ENCODE data around the gene KLK2.

KLK2 gene

DNA sequence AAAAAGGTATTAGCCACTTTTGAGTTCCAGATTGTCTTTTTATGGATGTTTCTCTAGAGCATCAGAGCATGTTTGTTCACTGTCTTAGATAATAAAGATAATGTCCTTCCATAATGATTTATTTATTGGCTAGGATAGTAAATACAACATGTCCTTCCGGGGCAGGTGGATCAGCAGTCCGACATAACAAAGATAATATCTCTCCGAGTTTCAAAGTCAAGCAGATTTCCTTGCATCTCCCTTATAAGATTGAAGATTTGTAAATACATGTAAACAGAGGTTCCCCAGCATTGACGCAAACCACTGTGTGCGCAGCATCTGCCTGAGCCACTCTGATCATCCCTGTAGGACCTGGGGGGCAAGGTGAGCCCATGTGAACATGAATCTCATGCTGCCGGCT lies 31.1 kb upstream of the KLK2 start (continued):
- TF ChIP-seq, protein P1, sequence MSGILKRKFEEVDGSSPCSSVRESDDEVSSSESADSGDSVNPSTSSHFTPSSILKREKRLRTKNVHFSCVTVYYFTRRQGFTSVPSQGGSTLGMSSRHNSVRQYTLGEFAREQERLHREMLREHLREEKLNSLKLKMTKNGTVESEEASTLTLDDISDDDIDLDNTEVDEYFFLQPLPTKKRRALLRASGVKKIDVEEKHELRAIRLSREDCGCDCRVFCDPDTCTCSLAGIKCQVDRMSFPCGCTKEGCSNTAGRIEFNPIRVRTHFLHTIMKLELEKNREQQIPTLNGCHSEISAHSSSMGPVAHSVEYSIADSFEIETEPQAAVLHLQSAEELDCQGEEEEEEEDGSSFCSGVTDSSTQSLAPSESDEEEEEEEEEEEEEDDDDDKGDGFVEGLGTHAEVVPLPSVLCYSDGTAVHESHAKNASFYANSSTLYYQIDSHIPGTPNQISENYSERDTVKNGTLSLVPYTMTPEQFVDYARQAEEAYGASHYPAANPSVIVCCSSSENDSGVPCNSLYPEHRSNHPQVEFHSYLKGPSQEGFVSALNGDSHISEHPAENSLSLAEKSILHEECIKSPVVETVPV (CRISPR knock-in tag; IDR thresholded peaks at IDR 0.05), result no peak
- no peak for TF ChIP-seq ZFP3 (CRISPR knock-in tag; IDR thresholded peaks at IDR 0.05)
- TF ChIP-seq TOX (CRISPR knock-in tag; IDR thresholded peaks at IDR 0.05; ENCODE audit: borderline replicate concordance), result no peak

DNA sequence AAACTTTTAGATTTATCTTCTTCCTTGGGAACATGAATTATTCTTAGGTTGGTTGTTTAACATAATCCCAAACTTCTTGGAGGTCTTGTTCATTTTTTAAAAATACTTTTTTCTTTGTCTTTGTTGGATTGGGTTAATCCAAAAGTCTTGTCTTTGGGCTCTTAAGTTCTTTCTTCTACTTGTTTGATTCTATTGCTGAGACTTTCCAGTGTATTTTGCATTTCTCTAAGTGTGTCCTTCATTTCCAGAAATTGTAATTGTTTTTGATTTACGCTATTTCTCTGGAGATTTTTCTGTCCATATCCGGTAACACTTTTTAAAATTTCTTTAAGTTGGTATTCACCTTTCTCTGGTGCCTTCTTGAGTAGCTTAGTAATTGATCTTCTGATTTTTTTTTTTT lies 30.0 kb upstream of the KLK2 start:
- ATAC-seq, result no peak
- TF ChIP-seq SNAI2 (CRISPR knock-in tag; IDR thresholded peaks at IDR 0.05) (no peak), ZNF70 (CRISPR knock-in tag; IDR thresholded peaks at IDR 0.05) (no peak), CSDC2 (CRISPR knock-in tag; IDR thresholded peaks at IDR 0.05) (no peak), RARB (CRISPR knock-in tag; IDR thresholded peaks at IDR 0.05) (no peak), ESRRG (CRISPR knock-in tag; IDR thresholded peaks at IDR 0.05) (no peak), GLIS3 (CRISPR knock-in tag; IDR thresholded peaks at IDR 0.05) (no peak), TCF4 (CRISPR knock-in tag; IDR thresholded peaks at IDR 0.05; ENCODE audit: borderline replicate concordance) (no peak)

DNA sequence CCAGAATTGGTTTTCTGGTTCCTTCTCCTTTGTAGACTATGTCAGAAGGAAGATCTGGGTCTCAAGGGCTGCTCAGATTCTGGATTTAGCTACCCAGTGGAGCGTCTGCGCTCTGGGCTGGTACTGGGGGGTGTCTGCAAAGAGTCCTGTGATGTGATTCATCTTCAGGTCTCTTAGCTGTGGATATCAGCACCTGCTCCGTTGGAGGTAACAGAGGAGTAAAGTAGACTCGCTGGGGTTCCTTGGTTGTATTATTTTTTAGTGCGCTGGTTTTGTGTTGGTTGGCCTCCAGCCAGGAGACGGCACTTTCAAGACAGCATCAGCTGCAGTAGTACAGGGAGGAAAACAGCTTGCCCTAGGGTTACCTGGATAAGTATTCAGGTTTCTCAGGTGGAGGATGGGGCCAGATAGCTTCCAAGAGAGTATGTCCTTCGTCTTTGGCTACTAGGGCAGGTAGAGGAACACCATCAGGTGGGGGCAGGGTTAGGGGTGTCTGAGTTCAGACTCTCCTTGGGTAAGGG lies 29.5 kb upstream of the KLK2 start:
- TF ChIP-seq, protein P2, sequence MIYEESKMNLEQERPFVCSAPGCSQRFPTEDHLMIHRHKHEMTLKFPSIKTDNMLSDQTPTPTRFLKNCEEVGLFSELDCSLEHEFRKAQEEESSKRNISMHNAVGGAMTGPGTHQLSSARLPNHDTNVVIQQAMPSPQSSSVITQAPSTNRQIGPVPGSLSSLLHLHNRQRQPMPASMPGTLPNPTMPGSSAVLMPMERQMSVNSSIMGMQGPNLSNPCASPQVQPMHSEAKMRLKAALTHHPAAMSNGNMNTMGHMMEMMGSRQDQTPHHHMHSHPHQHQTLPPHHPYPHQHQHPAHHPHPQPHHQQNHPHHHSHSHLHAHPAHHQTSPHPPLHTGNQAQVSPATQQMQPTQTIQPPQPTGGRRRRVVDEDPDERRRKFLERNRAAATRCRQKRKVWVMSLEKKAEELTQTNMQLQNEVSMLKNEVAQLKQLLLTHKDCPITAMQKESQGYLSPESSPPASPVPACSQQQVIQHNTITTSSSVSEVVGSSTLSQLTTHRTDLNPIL (CRISPR knock-in tag; IDR thresholded peaks at IDR 0.05; ENCODE audit: low read depth), result no peak
- no peak for ATAC-seq

DNA sequence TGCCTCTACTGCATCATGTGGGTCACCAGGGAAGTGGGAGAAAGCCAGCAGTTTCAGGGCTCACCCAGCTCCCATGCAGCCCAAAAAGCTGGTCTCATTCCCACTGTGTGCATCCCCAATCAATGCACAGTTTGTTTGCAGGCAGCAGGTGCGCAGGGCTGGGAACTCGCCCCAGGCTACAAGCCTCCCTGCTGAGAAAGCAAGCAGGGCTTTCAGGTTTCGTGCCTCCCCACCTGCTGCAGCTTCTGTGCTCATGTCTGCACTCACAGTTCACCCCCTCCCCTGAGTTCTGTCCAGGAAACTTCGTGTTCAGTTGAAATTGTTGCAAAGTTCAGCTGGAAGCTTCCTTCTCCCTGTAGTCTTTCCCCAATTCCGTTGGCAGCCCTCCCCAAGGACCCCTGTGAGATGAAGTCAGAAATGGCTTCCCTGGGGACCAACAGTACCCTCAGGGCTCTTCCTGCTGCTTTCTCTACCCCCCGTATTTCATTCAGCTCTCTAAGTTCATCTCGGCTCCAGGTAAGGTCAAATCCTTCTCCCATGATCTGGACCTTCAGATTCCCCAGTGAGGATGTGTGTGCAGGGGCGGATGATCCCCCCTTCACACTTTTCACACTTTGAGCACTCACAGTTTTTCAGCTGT lies 28.8 kb upstream of the KLK2 start:
- TF ChIP-seq TCF4 (CRISPR knock-in tag; IDR thresholded peaks at IDR 0.05; ENCODE audit: borderline replicate concordance), result no peak
- no peak for TF ChIP-seq SNAI2 (CRISPR knock-in tag; IDR thresholded peaks at IDR 0.05)
- TF ChIP-seq ESRRG (CRISPR knock-in tag; IDR thresholded peaks at IDR 0.05), result no peak
- no peak for TF ChIP-seq ZNF8 (CRISPR knock-in tag; IDR thresholded peaks at IDR 0.05)
- no peak for ATAC-seq

DNA sequence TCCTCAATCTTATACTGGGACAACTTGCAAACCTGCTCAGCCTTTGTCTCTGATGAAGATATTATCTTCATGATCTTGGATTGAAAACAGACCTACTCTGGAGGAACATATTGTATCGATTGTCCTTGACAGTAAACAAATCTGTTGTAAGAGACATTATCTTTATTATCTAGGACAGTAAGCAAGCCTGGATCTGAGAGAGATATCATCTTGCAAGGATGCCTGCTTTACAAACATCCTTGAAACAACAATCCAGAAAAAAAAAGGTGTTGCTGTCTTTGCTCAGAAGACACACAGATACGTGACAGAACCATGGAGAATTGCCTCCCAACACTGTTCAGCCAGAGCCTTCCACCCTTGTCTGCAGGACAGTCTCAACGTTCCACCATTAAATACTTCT lies 22.5 kb upstream of the KLK2 start:
- ATAC-seq, result no peak
- TF ChIP-seq, protein P3, sequence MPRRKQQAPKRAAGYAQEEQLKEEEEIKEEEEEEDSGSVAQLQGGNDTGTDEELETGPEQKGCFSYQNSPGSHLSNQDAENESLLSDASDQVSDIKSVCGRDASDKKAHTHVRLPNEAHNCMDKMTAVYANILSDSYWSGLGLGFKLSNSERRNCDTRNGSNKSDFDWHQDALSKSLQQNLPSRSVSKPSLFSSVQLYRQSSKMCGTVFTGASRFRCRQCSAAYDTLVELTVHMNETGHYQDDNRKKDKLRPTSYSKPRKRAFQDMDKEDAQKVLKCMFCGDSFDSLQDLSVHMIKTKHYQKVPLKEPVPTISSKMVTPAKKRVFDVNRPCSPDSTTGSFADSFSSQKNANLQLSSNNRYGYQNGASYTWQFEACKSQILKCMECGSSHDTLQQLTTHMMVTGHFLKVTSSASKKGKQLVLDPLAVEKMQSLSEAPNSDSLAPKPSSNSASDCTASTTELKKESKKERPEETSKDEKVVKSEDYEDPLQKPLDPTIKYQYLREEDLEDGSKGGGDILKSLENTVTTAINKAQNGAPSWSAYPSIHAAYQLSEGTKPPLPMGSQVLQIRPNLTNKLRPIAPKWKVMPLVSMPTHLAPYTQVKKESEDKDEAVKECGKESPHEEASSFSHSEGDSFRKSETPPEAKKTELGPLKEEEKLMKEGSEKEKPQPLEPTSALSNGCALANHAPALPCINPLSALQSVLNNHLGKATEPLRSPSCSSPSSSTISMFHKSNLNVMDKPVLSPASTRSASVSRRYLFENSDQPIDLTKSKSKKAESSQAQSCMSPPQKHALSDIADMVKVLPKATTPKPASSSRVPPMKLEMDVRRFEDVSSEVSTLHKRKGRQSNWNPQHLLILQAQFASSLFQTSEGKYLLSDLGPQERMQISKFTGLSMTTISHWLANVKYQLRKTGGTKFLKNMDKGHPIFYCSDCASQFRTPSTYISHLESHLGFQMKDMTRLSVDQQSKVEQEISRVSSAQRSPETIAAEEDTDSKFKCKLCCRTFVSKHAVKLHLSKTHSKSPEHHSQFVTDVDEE (CRISPR knock-in tag; IDR thresholded peaks at IDR 0.05), result no peak
- TF ChIP-seq ZNF8 (CRISPR knock-in tag; IDR thresholded peaks at IDR 0.05), result no peak

DNA sequence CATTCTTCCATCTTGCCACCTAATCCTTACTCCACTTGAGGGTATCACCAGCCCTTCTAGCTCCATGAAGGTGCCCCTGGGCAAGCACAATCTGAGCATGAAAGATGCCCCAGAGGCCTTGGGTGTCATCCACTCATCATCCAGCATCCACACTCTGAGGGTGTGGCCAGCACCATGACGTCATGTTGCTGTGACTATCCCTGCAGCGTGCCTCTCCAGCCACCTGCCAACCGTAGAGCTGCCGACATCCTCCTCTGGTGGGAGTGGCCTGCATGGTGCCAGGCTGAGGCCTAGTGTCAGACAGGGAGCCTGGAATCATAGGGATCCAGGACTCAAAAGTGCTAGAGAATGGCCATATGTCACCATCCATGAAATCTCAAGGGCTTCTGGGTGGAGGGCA lies 21.6 kb upstream of the KLK2 start:
- no peak for ATAC-seq
- TF ChIP-seq OSR1 (CRISPR knock-in tag; IDR thresholded peaks at IDR 0.05), result no peak
- TF ChIP-seq, protein P2 (CRISPR knock-in tag; IDR thresholded peaks at IDR 0.05; ENCODE audit: low read depth), result no peak
- no peak for TF ChIP-seq ZNF70 (CRISPR knock-in tag; IDR thresholded peaks at IDR 0.05)
- TF ChIP-seq, protein P3 (CRISPR knock-in tag; IDR thresholded peaks at IDR 0.05), result no peak
- TF ChIP-seq CSDC2 (CRISPR knock-in tag; IDR thresholded peaks at IDR 0.05), result no peak

Data from SK-N-SH treated with all-trans-retinoic acid at 6 μM for 48 hours (cell line).